K562 (cell line): ENCODE data around the gene CLIC3. TPM values are rescaled to one million over a fixed set of nuclear protein-coding genes. Genes with fewer than 3 reads are reported as not detected.
A peak's percentile ranks its signal among the peaks of the same experiment; 100 is the strongest.

Experiments used
- ARID1B ChIP-seq: fragments of 450-650 bp; IDR thresholded peaks from 2 replicates; pipeline ENCODE4 v1.6.1; 2016; ENCODE audit warnings: antibody characterized with exemption, mild to moderate bottlenecking, inconsistent platforms
- ARID2 ChIP-seq: fragments of 450-650 bp; IDR thresholded peaks from 2 replicates; pipeline ENCODE4 v1.6.1; 2017; ENCODE audit warnings: antibody characterized with exemption, mild to moderate bottlenecking
- CREB1 ChIP-seq, 2 experiments: sonication (generic) in 1 of 2; formaldehyde crosslinking in 1 of 2; IDR thresholded peaks; 2 replicates each; pipeline versions ENCODE4 v1.6.1 to v1.8.0; 2012 to 2022; ENCODE audit warnings: inconsistent platforms in 1 of 2, mild to moderate bottlenecking in 1 of 2, missing genetic modification reagents in 1 of 2, moderate library complexity in 1 of 2
- CTBP1 ChIP-seq: fragments of 450-650 bp; IDR thresholded peaks from 2 replicates; pipeline ENCODE4 v1.6.1; 2016; ENCODE audit warnings: borderline replicate concordance
- NCOA2 ChIP-seq, 2 experiments: fragments of 450-650 bp; IDR thresholded peaks; 2 replicates each; pipeline ENCODE4 v1.6.1; 2018; ENCODE audit warnings: mild to moderate bottlenecking in 2 of 2, moderate library complexity in 1 of 2; ENCODE audit not compliant: partially characterized antibody in 2 of 2
- NR1H2 ChIP-seq: sonication (generic); formaldehyde crosslinking; IDR thresholded peaks from 2 replicates; pipeline ENCODE4 v1.4.0; 2020; ENCODE audit warnings: mild to moderate bottlenecking, missing genetic modification reagents
- NR2F6 ChIP-seq: fragments of 450-650 bp; formaldehyde crosslinking; IDR thresholded peaks from 2 replicates; pipeline ENCODE4 v1.4.0; 2020; ENCODE audit warnings: mild to moderate bottlenecking
- PURB ChIP-seq: sonication (generic); formaldehyde crosslinking; IDR thresholded peaks from 2 replicates; pipeline ENCODE4 v1.9.0; 2021; ENCODE audit warnings: low read depth, mild to moderate bottlenecking, missing genetic modification reagents
- SP2 ChIP-seq: IDR thresholded peaks from 2 replicates; pipeline ENCODE4 v1.6.1; 2011; ENCODE audit warnings: mild to moderate bottlenecking, low read depth, low read length, moderate library complexity; ENCODE audit not compliant: poor library complexity, severe bottlenecking; ENCODE audit errors: extremely low read depth
- XRCC4 ChIP-seq: IDR thresholded peaks from one replicate; pipeline ENCODE4 v1.6.1; 2011; ENCODE audit not compliant: insufficient read depth, insufficient read length; ENCODE audit errors: extremely low read depth
- ZFP1 ChIP-seq: fragments of 450-650 bp; formaldehyde crosslinking; IDR thresholded peaks from 2 replicates; pipeline ENCODE4 v1.4.0; 2020; ENCODE audit warnings: mild to moderate bottlenecking, mixed read lengths
- ZNF174 ChIP-seq: fragments of 250-450 bp; sonication (Bioruptor Pico); IDR thresholded peaks from 2 replicates; pipeline ENCODE4 v1.4.0; 2020; ENCODE audit warnings: mild to moderate bottlenecking
- ZNF764 ChIP-seq: fragments of 250-450 bp; sonication (Bioruptor Pico); IDR thresholded peaks from 2 replicates; pipeline ENCODE4 v1.4.0; 2020; ENCODE audit warnings: low read depth, mild to moderate bottlenecking, moderate library complexity
- polyA plus RNA-seq, 8 experiments: library from polyadenylated mRNA; depleted of rRNA in 4 of 8; stranded (reverse) in 5 of 8; unstranded in 3 of 8; fragments of >200 nt; fragmentation: Nextera tagmentation in 2 of 8; fragmentation: Illumina TruSeq in 1 of 8; extraction: Ambion mirVana in 2 of 8; extraction: Trizol in 1 of 8; gene quantifications; 2 replicates each; pipeline versions ENCODE4 v1.2.1 to v1.2.3, GENCODE V29; 2011 to 2014; ENCODE audit warnings: inconsistent platforms in 1 of 8, missing spikeins in 1 of 8
- total RNA-seq, 7 experiments: library from RNA; depleted of rRNA in 6 of 7; stranded (reverse); fragments of >200 nt in 6 of 7; fragmentation: Illumina TruSeq in 2 of 7; extraction: Trizol in 2 of 7; gene quantifications; 2 replicates each; pipeline versions ENCODE4 v1.2.1 to v1.2.3, GENCODE V29; 2011 to 2021; ENCODE audit warnings: low replicate concordance in 1 of 7
- TF ChIP-seq, protein P1 (sequence below): IDR thresholded peaks from 2 replicates; pipeline ENCODE4 v1.6.1; 2016; ENCODE audit warnings: missing genetic modification characterization, missing compliant biosample characterization
- TF ChIP-seq, protein P2 (sequence below): fragments of 450-650 bp; formaldehyde crosslinking; IDR thresholded peaks from 2 replicates; pipeline ENCODE4 v1.4.0; 2020; ENCODE audit warnings: mild to moderate bottlenecking, moderate library complexity
- TF ChIP-seq, protein P3 (sequence below): fragments of 200-400 bp; formaldehyde crosslinking; IDR thresholded peaks from 2 replicates; pipeline ENCODE4 v1.6.1; 2017; ENCODE audit warnings: mild to moderate bottlenecking, low read depth, low read length, moderate library complexity

Gene CLIC3
- total and polyA plus RNA-seq, 9 of the 15 experiments (the other 6 are each of a cell fraction or from before 2014, with no cell fraction given) = 0.27 to 0.29 TPM; not detected in 7

DNA sequence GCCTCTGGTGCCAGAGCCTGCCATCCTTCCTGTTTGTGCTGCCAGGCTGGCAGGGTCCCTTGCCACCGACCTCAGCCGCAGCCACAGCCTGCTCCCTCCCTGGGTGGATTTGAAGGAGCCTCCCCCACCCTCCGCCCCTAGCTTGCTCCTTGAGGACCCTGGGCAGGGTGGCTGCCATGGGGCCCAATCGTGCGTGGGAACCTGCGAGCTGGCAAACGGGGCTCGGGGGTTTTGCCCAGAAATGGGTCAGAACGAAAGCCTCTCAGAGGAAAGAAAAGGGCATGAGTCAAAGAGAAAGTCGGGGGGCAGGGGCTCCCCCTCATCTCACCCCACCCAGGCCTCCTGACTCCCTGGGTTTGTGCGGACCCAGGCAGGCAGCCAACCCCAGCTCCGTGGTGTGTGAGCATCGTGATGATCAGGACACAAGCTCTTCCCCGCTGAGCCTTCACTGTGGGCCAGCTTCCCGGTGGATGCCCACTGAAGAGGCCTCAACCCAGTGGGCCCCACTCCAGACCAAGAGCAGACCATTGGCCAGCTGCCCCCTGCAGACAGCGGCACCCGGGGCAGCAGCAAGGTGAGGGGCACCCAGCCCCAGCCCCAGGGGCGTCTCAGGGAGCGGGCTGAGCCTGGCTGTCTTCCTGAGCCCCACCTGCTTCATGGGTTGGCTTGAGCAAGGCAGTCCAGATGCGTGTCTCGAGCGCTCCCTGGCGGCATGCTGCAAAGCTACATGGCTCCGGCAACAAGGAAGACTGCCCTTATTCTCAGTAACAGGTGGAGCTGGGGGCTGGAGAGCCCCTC is 38.5 kb upstream of the CLIC3 start (continued):
- TF ChIP-seq NR2F6 = no peak
- no peak for TF ChIP-seq NR1H2
- TF ChIP-seq, protein P1, sequence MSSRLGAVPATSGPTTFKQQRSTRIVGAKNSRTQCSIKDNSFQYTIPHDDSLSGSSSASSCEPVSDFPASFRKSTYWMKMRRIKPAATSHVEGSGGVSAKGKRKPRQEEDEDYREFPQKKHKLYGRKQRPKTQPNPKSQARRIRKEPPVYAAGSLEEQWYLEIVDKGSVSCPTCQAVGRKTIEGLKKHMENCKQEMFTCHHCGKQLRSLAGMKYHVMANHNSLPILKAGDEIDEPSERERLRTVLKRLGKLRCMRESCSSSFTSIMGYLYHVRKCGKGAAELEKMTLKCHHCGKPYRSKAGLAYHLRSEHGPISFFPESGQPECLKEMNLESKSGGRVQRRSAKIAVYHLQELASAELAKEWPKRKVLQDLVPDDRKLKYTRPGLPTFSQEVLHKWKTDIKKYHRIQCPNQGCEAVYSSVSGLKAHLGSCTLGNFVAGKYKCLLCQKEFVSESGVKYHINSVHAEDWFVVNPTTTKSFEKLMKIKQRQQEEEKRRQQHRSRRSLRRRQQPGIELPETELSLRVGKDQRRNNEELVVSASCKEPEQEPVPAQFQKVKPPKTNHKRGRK (tag) = no peak
- TF ChIP-seq CTBP1 = peak; percentile 67
- no peak for TF ChIP-seq SP2
- TF ChIP-seq ZNF174 (CRISPR knock-in tag) = no peak
- no peak for TF ChIP-seq NCOA2 (IDR thresholded peaks at IDR 0.05; ENCODE audit: partially characterized antibody in 2 of 2)
- peak; percentile 88 for TF ChIP-seq ARID2
- no peak for TF ChIP-seq ARID1B
- TF ChIP-seq CREB1 (IDR thresholded peaks at IDR 0.05) = no peak
- no peak for TF ChIP-seq CREB1 (CRISPR knock-in tag; IDR thresholded peaks at IDR 0.05)
- no peak for TF ChIP-seq PURB (CRISPR knock-in tag)
- TF ChIP-seq, protein P2, sequence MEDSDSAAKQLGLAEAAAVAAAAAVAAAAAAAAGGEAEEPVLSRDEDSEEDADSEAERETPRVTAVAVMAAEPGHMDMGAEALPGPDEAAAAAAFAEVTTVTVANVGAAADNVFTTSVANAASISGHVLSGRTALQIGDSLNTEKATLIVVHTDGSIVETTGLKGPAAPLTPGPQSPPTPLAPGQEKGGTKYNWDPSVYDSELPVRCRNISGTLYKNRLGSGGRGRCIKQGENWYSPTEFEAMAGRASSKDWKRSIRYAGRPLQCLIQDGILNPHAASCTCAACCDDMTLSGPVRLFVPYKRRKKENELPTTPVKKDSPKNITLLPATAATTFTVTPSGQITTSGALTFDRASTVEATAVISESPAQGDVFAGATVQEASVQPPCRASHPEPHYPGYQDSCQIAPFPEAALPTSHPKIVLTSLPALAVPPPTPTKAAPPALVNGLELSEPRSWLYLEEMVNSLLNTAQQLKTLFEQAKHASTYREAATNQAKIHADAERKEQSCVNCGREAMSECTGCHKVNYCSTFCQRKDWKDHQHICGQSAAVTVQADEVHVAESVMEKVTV = peak; percentile 82
- TF ChIP-seq, protein P3, sequence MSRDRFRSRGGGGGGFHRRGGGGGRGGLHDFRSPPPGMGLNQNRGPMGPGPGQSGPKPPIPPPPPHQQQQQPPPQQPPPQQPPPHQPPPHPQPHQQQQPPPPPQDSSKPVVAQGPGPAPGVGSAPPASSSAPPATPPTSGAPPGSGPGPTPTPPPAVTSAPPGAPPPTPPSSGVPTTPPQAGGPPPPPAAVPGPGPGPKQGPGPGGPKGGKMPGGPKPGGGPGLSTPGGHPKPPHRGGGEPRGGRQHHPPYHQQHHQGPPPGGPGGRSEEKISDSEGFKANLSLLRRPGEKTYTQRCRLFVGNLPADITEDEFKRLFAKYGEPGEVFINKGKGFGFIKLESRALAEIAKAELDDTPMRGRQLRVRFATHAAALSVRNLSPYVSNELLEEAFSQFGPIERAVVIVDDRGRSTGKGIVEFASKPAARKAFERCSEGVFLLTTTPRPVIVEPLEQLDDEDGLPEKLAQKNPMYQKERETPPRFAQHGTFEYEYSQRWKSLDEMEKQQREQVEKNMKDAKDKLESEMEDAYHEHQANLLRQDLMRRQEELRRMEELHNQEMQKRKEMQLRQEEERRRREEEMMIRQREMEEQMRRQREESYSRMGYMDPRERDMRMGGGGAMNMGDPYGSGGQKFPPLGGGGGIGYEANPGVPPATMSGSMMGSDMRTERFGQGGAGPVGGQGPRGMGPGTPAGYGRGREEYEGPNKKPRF = no peak
- TF ChIP-seq ZNF764 (CRISPR knock-in tag) = no peak
- TF ChIP-seq ZFP1 (CRISPR knock-in tag) = no peak
- TF ChIP-seq XRCC4 = no peak
